Endothelial cell of umbilical vein (primary cell): ENCODE data around the gene CBLB. TPM values are rescaled to one million over a fixed set of nuclear protein-coding genes. Genes with fewer than 3 reads are reported as not detected.

ENCODE experiments used
- BruUV-seq: library from RNA; stranded (reverse); fragments of 400-500 nt; replicated peaks from 2 replicates; lab custom pipeline; 2021; lab: Mats Ljungman, UMichigan
- CTCF ChIA-PET: fragments of 300-600, 350-600 bp; sonication (Branson Sonifier 250); formaldehyde crosslinking; loops from one replicate; lab custom pipeline; 2021; ENCODE audit warnings: antibody characterized with exemption, inconsistent platforms; lab: Charles Lee
- POLR2A ChIA-PET: fragments of 300-600, 350-600 bp; sonication (Branson Sonifier 250); formaldehyde crosslinking; loops from one replicate; lab custom pipeline; 2021; ENCODE audit warnings: antibody characterized with exemption, inconsistent platforms; lab: Charles Lee
- DNase-seq: peaks from one replicate; pipeline ENCODE4 v3.0.0-alpha.2; 2011; ENCODE audit warnings: low read depth, low spot score
- FAIRE-seq: peaks from 2 replicates; lab custom pipeline; 2011; peaks lifted over from hg19 to GRCh38; lab: Jason Lieb, UNC
- H2AFZ ChIP-seq: 2 replicates; pipeline ENCODE4 v1.6.0; 2012; ENCODE audit warnings: low read depth, low read length, control low read depth, inconsistent platforms
- H3K27ac ChIP-seq: 2 replicates; pipeline ENCODE4 v1.5.1; 2011; ENCODE audit warnings: low read depth, mild to moderate bottlenecking, control low read depth, low read length, moderate library complexity; ENCODE audit not compliant: insufficient read depth
- H3K27me3 ChIP-seq, 2 experiments: 2 replicates each; pipeline versions ENCODE4 v1.6.0 to v1.6.1; 2011; ENCODE audit warnings: low read length in 2 of 2, mixed read lengths in 1 of 2; ENCODE audit not compliant: control insufficient read depth in 2 of 2, insufficient read depth in 2 of 2
- H3K36me3 ChIP-seq, 2 experiments: 2 replicates in 1 of 2; 3 replicates in 1 of 2; pipeline ENCODE4 v1.5.1; 2011; ENCODE audit warnings: low read length in 2 of 2, mild to moderate bottlenecking in 1 of 2, moderate library complexity in 1 of 2; ENCODE audit not compliant: control insufficient read depth in 2 of 2, insufficient read depth in 2 of 2; ENCODE audit errors: extremely low read depth in 1 of 2
- H3K4me1 ChIP-seq: 3 replicates; pipeline ENCODE4 v1.5.1; 2011; ENCODE audit warnings: mild to moderate bottlenecking, low read length; ENCODE audit not compliant: control insufficient read depth, insufficient read depth; ENCODE audit errors: extremely low read depth
- H3K4me2 ChIP-seq: 2 replicates; pipeline ENCODE4 v1.6.1; 2011; ENCODE audit warnings: low read length, control low read depth, mixed read lengths; ENCODE audit not compliant: insufficient read depth
- H3K4me3 ChIP-seq, 3 experiments: fragments of 200-600 bp in 1 of 3; sonication (generic), shearing (Covaris generic) in 1 of 3; replicated peaks in 1 of 3; 2 replicates each; pipeline ENCODE4 v1.5.1; 2011 to 2016; ENCODE audit warnings: control low read depth in 3 of 3, low read length in 3 of 3, mild to moderate bottlenecking in 2 of 3, inconsistent platforms in 1 of 3, low read depth in 1 of 3, moderate library complexity in 1 of 3; ENCODE audit not compliant: insufficient read depth in 1 of 3
- H3K79me2 ChIP-seq: 2 replicates; pipeline ENCODE4 v1.6.0; 2012; ENCODE audit warnings: low read length, inconsistent platforms; ENCODE audit not compliant: control insufficient read depth, insufficient read depth
- H3K9ac ChIP-seq: replicated peaks from 2 replicates; pipeline ENCODE3; 2011; ENCODE audit warnings: low read length, control low read depth; ENCODE audit not compliant: insufficient read depth; ENCODE audit errors: extremely low read depth
- H3K9me1 ChIP-seq: replicated peaks from 3 replicates; pipeline ENCODE4 v1.6.0; 2011; ENCODE audit warnings: mild to moderate bottlenecking, low read length; ENCODE audit not compliant: control insufficient read depth, insufficient read depth; ENCODE audit errors: extremely low read depth
- H3K9me3 ChIP-seq: replicated peaks from 2 replicates; pipeline ENCODE4 v1.5.1; 2012; ENCODE audit warnings: low read length, inconsistent platforms; ENCODE audit not compliant: control insufficient read depth, insufficient read depth
- H4K20me1 ChIP-seq: replicated peaks from 2 replicates; pipeline ENCODE3; 2011; ENCODE audit warnings: mild to moderate bottlenecking, low read length; ENCODE audit not compliant: control insufficient read depth, insufficient read depth; ENCODE audit errors: extremely low read depth
- CTCF ChIP-seq, 2 donors: IDR thresholded peaks; 1 replicate in 1 of 2; 2 replicates in 1 of 2; pipeline ENCODE4 v1.5.1; 2011; ENCODE audit warnings: low read length in 2 of 2, mild to moderate bottlenecking in 2 of 2, moderate library complexity in 2 of 2, control low read depth in 1 of 2, inconsistent platforms in 1 of 2, low read depth in 1 of 2; ENCODE audit not compliant: insufficient read depth in 1 of 2; ENCODE audit errors: extremely low read depth in 1 of 2
- EZH2 ChIP-seq: IDR thresholded peaks from 2 replicates; pipeline ENCODE4 v1.6.1; 2012; ENCODE audit warnings: borderline replicate concordance, low read depth, mild to moderate bottlenecking, moderate library complexity, low read length, inconsistent platforms; ENCODE audit not compliant: severe bottlenecking
- FOS ChIP-seq: IDR thresholded peaks from 2 replicates; pipeline ENCODE4 v1.6.1; 2011; ENCODE audit warnings: mild to moderate bottlenecking, low read length, moderate library complexity, borderline replicate concordance; ENCODE audit not compliant: insufficient read depth
- GATA2 ChIP-seq: IDR thresholded peaks from 2 replicates; pipeline ENCODE4 v1.7.0; 2011; ENCODE audit warnings: low read depth, mild to moderate bottlenecking, moderate library complexity, mixed read lengths, low read length; ENCODE audit not compliant: insufficient read length, insufficient read depth
- JUN ChIP-seq: IDR thresholded peaks from 2 replicates; pipeline ENCODE4 v1.6.1; 2011; ENCODE audit warnings: borderline replicate concordance, low read depth; ENCODE audit not compliant: insufficient read length, insufficient read depth
- MAX ChIP-seq: IDR thresholded peaks from 2 replicates; pipeline ENCODE4 v1.6.1; 2011; ENCODE audit not compliant: insufficient read depth, insufficient read length
- MYC ChIP-seq: IDR thresholded peaks from one replicate; pipeline ENCODE4 v1.6.1; 2011; ENCODE audit warnings: mild to moderate bottlenecking, low read depth, low read length
- POLR2A ChIP-seq: IDR thresholded peaks from 2 replicates; pipeline ENCODE4 v1.6.1; 2012; ENCODE audit warnings: low read depth, mild to moderate bottlenecking, control low read depth, low read length
- POLR2AphosphoS5 ChIP-seq: IDR thresholded peaks from 2 replicates; pipeline ENCODE4 v1.6.1; 2012; ENCODE audit warnings: low read depth, mild to moderate bottlenecking, control low read depth, low read length, moderate library complexity; ENCODE audit not compliant: insufficient read depth
- dilution Hi-C: fragments of 300-500 bp; cut with MboI; formaldehyde crosslinking; loops from one replicate; pipeline ENCODE4 v1.15.0; 2019; ENCODE audit warnings: low sequenced_read_pairs; ENCODE audit not compliant: extremely low pct_ligation_motif_present
- intact Hi-C: fragments of 100-400 bp; cut with micrococcal nuclease; formaldehyde crosslinking; loops from one replicate; pipeline ENCODE4 v1.10.0; 2022
- polyA plus RNA-seq, 4 experiments: library from polyadenylated mRNA; depleted of rRNA in 3 of 4; stranded (reverse) in 3 of 4; unstranded in 1 of 4; fragments of >200 nt; gene quantifications; 2 replicates each; pipeline versions ENCODE4 v1.2.1 to v1.2.3, GENCODE V29; 2011 to 2012; ENCODE audit warnings: missing spikeins in 1 of 4
- total RNA-seq: library from RNA; stranded (reverse); gene quantifications from 2 replicates; pipeline ENCODE4 v1.2.3, GENCODE V29; 2021

The CBLB gene
- total and polyA plus RNA-seq, 2 donors (not counting 3 experiments of a cell fraction or from before 2014, with no cell fraction given), result 17.8 to 39.6 TPM

- H3K9ac ChIP-seq, result no peak overlapping the region
These were observed 97.4 kb downstream of the CBLB start for GRCh38 chr3:105771392-105771791.

More at GRCh38 chr3:105771392-105771791, 97.4 kb downstream of the CBLB start:
- Histone ChIP-seq H2AFZ (no peak overlapping the region), H3K27me3 (no peaks in the 10 kb centered on the region), H3K9me1 (no peaks in the 10 kb centered on the region), H4K20me1 (peaks cover 2% of the 10 kb centered on the region), H3K4me1 (no peaks in the 10 kb centered on the region), H3K9me3 (no peaks in the 10 kb centered on the region), H3K36me3 (no peaks in the 10 kb centered on the region), H3K4me2 (no peak overlapping the region), H3K79me2 (peaks cover 1% of the 10 kb centered on the region), H3K27ac (no peak overlapping the region), H3K4me3 (no peak overlapping the region)
- no peak for FAIRE-seq
- ChIA-PET CTCF (no interaction called here), POLR2A (no interaction called here)
- TF ChIP-seq GATA2, result no peak
- no peak for TF ChIP-seq JUN
- TF ChIP-seq MYC, result no peak
- no peak for TF ChIP-seq POLR2AphosphoS5
- no peak for TF ChIP-seq POLR2A
- TF ChIP-seq FOS, result no peak
- no peak for TF ChIP-seq EZH2
- TF ChIP-seq CTCF (IDR thresholded peaks at IDR 0.05; ENCODE audit: extremely low read depth in 1 of 2, insufficient read depth in 1 of 2, low read depth in 1 of 2, low read length in 2 of 2), result no peak
- no peak for TF ChIP-seq MAX
- intact Hi-C loops (no loop called here), dilution Hi-C loops (no loop called here)
- BruUV-seq, result no TSS peak
- DNase-seq, result no peak
